K562 (cell line): Measurements from ENCODE around the gene ARID3B. TPM values are rescaled to one million over a fixed set of nuclear protein-coding genes. Genes with fewer than 3 reads are reported as not detected.
A peak's percentile ranks its signal among the peaks of the same experiment; 100 is the strongest.

Source experiments
- ASH1L ChIP-seq: fragments of 450-650 bp; IDR thresholded peaks from 2 replicates; pipeline ENCODE4 v1.6.1; 2018; ENCODE audit warnings: borderline replicate concordance, mild to moderate bottlenecking, low read depth; ENCODE audit not compliant: partially characterized antibody
- ESRRA ChIP-seq: fragments of 450-650 bp; IDR thresholded peaks from 2 replicates; pipeline ENCODE4 v1.6.1; 2014; ENCODE audit warnings: low read depth, mild to moderate bottlenecking, moderate library complexity, borderline replicate concordance
- FOXJ3 ChIP-seq: sonication (generic); formaldehyde crosslinking; IDR thresholded peaks from 2 replicates; pipeline ENCODE4 v1.4.0; 2020; ENCODE audit warnings: mild to moderate bottlenecking, missing genetic modification reagents
- HIVEP1 ChIP-seq: fragments of 250-450 bp; sonication (Bioruptor Pico); IDR thresholded peaks from 2 replicates; pipeline ENCODE4 v1.4.0; 2020; ENCODE audit warnings: mild to moderate bottlenecking
- HMGN3 ChIP-seq: IDR thresholded peaks from 2 replicates; pipeline ENCODE4 v1.6.1; 2011; ENCODE audit warnings: borderline replicate concordance, low read depth, mild to moderate bottlenecking, mixed read lengths, low read length; ENCODE audit not compliant: insufficient read length; ENCODE audit errors: extremely low read depth
- LCOR ChIP-seq: sonication (generic); formaldehyde crosslinking; IDR thresholded peaks from 2 replicates; pipeline ENCODE4 v1.8.0; 2022; ENCODE audit warnings: mild to moderate bottlenecking, missing genetic modification reagents
- MTA2 ChIP-seq: fragments of 450-650 bp; IDR thresholded peaks from 2 replicates; pipeline ENCODE4 v1.6.1; 2016; ENCODE audit warnings: low read depth
- MYC ChIP-seq, 2 experiments: fragments of 250-450 bp in 1 of 2; sonication (Bioruptor Pico) in 1 of 2; IDR thresholded peaks; 2 replicates each; pipeline versions ENCODE4 v1.5.1 to v1.6.1; 2012 to 2021; ENCODE audit warnings: low read depth in 2 of 2, borderline replicate concordance in 1 of 2, improper control_type of control experiment in 1 of 2, low read length in 1 of 2, mild to moderate bottlenecking in 1 of 2, moderate library complexity in 1 of 2
- PHB2 ChIP-seq: fragments of 450-650 bp; IDR thresholded peaks from 2 replicates; pipeline ENCODE4 v1.6.1; 2017; ENCODE audit warnings: low read depth
- RCOR1 ChIP-seq, 2 experiments: IDR thresholded peaks; 2 replicates each; pipeline ENCODE4 v1.6.1; 2012; ENCODE audit warnings: low read depth in 2 of 2, low read length in 2 of 2, borderline replicate concordance in 1 of 2, improper control_type of control experiment in 1 of 2
- TAL1 ChIP-seq: fragments of 450-650 bp; IDR thresholded peaks from 2 replicates; pipeline ENCODE4 v1.6.1; 2016; ENCODE audit warnings: mild to moderate bottlenecking
- TCF3 ChIP-seq: sonication (generic); formaldehyde crosslinking; IDR thresholded peaks from 2 replicates; pipeline ENCODE4 v1.4.0; 2020; ENCODE audit warnings: mild to moderate bottlenecking, missing genetic modification reagents
- ZNF436 ChIP-seq: fragments of 250-450, 450-650 bp; sonication (Bioruptor Pico); formaldehyde crosslinking; IDR thresholded peaks from 2 replicates; pipeline ENCODE4 v1.7.0; 2020; ENCODE audit warnings: mild to moderate bottlenecking
- ZNF57 ChIP-seq: fragments of 450-650 bp; formaldehyde crosslinking; IDR thresholded peaks from 2 replicates; pipeline ENCODE4 v1.4.0; 2020; ENCODE audit warnings: mild to moderate bottlenecking, moderate library complexity
- ZNF696 ChIP-seq: fragments of 250-450 bp; sonication (Bioruptor Pico); conservative IDR thresholded peaks from 2 replicates; pipeline ENCODE4 v1.4.0; 2020; ENCODE audit warnings: mild to moderate bottlenecking, moderate library complexity
- polyA plus RNA-seq, 8 experiments: library from polyadenylated mRNA; depleted of rRNA in 4 of 8; stranded (reverse) in 5 of 8; unstranded in 3 of 8; fragments of >200 nt; fragmentation: Nextera tagmentation in 2 of 8; fragmentation: Illumina TruSeq in 1 of 8; extraction: Ambion mirVana in 2 of 8; extraction: Trizol in 1 of 8; gene quantifications; 2 replicates each; pipeline versions ENCODE4 v1.2.1 to v1.2.3, GENCODE V29; 2011 to 2014; ENCODE audit warnings: inconsistent platforms in 1 of 8, missing spikeins in 1 of 8
- total RNA-seq, 7 experiments: library from RNA; depleted of rRNA in 6 of 7; stranded (reverse); fragments of >200 nt in 6 of 7; fragmentation: Illumina TruSeq in 2 of 7; extraction: Trizol in 2 of 7; gene quantifications; 2 replicates each; pipeline versions ENCODE4 v1.2.1 to v1.2.3, GENCODE V29; 2011 to 2021; ENCODE audit warnings: low replicate concordance in 1 of 7
- TF ChIP-seq, protein P1 (sequence below): sonication (generic); formaldehyde crosslinking; IDR thresholded peaks from 2 replicates; pipeline ENCODE4 v1.5.0; 2020; ENCODE audit warnings: missing genetic modification reagents
- TF ChIP-seq, protein P2 (sequence below): sonication (generic); formaldehyde crosslinking; IDR thresholded peaks from 2 replicates; pipeline ENCODE4 v1.8.0; 2022; ENCODE audit warnings: mild to moderate bottlenecking, missing genetic modification reagents
- TF ChIP-seq, protein P3 (sequence below): fragments of 250-450 bp; sonication (Bioruptor Pico); IDR thresholded peaks from 2 replicates; pipeline ENCODE4 v1.8.0; 2021; ENCODE audit warnings: moderate library complexity, mild to moderate bottlenecking, inconsistent platforms

ARID3B gene
- total and polyA plus RNA-seq, 9 of the 15 experiments (the other 6 are each of a cell fraction or from before 2014, with no cell fraction given), result 0.32 to 15.1 (median 7.1) TPM

DNA sequence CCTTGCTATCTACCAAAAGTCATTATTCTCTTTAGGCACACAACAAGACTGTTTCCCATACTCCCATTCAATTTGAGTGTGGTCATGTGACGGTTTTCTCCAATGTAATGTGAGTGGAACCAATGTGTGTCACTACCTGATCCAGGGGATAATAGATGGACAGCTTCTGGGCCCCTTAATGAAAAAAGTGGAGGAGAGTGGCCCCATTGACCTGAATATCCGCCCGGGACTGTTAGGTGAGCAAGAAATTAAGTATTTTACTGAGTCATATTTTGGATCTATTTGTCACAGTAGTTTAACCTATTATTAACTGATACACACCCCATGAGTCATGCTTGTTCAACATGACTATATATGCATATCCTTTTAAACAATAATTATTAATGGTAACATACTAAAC lies 15.1 kb upstream of the ARID3B start (continued):
- TF ChIP-seq TAL1, result no peak
- TF ChIP-seq MYC (IDR thresholded peaks at IDR 0.05; ENCODE audit: low read depth, low read length), result no peak
- TF ChIP-seq MYC (CRISPR knock-in tag; IDR thresholded peaks at IDR 0.05; ENCODE audit: borderline replicate concordance, low read depth), result no peak
- TF ChIP-seq, protein P1, sequence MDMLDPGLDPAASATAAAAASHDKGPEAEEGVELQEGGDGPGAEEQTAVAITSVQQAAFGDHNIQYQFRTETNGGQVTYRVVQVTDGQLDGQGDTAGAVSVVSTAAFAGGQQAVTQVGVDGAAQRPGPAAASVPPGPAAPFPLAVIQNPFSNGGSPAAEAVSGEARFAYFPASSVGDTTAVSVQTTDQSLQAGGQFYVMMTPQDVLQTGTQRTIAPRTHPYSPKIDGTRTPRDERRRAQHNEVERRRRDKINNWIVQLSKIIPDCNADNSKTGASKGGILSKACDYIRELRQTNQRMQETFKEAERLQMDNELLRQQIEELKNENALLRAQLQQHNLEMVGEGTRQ (CRISPR knock-in tag), result peak; percentile 74
- no peak for TF ChIP-seq MTA2
- TF ChIP-seq PHB2, result no peak
- TF ChIP-seq ZNF696 (CRISPR knock-in tag), result no peak
- TF ChIP-seq, protein P2, sequence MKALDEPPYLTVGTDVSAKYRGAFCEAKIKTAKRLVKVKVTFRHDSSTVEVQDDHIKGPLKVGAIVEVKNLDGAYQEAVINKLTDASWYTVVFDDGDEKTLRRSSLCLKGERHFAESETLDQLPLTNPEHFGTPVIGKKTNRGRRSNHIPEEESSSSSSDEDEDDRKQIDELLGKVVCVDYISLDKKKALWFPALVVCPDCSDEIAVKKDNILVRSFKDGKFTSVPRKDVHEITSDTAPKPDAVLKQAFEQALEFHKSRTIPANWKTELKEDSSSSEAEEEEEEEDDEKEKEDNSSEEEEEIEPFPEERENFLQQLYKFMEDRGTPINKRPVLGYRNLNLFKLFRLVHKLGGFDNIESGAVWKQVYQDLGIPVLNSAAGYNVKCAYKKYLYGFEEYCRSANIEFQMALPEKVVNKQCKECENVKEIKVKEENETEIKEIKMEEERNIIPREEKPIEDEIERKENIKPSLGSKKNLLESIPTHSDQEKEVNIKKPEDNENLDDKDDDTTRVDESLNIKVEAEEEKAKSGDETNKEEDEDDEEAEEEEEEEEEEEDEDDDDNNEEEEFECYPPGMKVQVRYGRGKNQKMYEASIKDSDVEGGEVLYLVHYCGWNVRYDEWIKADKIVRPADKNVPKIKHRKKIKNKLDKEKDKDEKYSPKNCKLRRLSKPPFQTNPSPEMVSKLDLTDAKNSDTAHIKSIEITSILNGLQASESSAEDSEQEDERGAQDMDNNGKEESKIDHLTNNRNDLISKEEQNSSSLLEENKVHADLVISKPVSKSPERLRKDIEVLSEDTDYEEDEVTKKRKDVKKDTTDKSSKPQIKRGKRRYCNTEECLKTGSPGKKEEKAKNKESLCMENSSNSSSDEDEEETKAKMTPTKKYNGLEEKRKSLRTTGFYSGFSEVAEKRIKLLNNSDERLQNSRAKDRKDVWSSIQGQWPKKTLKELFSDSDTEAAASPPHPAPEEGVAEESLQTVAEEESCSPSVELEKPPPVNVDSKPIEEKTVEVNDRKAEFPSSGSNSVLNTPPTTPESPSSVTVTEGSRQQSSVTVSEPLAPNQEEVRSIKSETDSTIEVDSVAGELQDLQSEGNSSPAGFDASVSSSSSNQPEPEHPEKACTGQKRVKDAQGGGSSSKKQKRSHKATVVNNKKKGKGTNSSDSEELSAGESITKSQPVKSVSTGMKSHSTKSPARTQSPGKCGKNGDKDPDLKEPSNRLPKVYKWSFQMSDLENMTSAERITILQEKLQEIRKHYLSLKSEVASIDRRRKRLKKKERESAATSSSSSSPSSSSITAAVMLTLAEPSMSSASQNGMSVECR (CRISPR knock-in tag), result no peak
- TF ChIP-seq ASH1L, result no peak
- TF ChIP-seq HIVEP1, result no peak
- no peak for TF ChIP-seq RCOR1 (IDR thresholded peaks at IDR 0.05; ENCODE audit: borderline replicate concordance in 1 of 2, low read depth in 2 of 2, low read length in 2 of 2)
- TF ChIP-seq ZNF436 (CRISPR knock-in tag), result no peak
- TF ChIP-seq, protein P3, sequence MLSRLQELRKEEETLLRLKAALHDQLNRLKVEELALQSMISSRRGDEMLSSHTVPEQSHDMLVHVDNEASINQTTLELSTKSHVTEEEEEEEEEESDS (CRISPR knock-in tag), result no peak
- no peak for TF ChIP-seq TCF3 (CRISPR knock-in tag)
- TF ChIP-seq ESRRA, result no peak
- no peak for TF ChIP-seq FOXJ3 (CRISPR knock-in tag)
- no peak for TF ChIP-seq HMGN3
- no peak for TF ChIP-seq ZNF57 (CRISPR knock-in tag)
- no peak for TF ChIP-seq LCOR
